ENCODE results near the gene CYTH1.

The CYTH1 gene

GRCh38 chr17:78765821-78766220, 16.3 kb downstream of the CYTH1 start:
- DNase-seq (ENCODE audit: low read depth): no peak
- TF ChIP-seq, protein P1, sequence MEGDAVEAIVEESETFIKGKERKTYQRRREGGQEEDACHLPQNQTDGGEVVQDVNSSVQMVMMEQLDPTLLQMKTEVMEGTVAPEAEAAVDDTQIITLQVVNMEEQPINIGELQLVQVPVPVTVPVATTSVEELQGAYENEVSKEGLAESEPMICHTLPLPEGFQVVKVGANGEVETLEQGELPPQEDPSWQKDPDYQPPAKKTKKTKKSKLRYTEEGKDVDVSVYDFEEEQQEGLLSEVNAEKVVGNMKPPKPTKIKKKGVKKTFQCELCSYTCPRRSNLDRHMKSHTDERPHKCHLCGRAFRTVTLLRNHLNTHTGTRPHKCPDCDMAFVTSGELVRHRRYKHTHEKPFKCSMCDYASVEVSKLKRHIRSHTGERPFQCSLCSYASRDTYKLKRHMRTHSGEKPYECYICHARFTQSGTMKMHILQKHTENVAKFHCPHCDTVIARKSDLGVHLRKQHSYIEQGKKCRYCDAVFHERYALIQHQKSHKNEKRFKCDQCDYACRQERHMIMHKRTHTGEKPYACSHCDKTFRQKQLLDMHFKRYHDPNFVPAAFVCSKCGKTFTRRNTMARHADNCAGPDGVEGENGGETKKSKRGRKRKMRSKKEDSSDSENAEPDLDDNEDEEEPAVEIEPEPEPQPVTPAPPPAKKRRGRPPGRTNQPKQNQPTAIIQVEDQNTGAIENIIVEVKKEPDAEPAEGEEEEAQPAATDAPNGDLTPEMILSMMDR (IDR thresholded peaks at IDR 0.05; ENCODE audit: insufficient read depth, low read depth, low read length, missing control alignments): no peak
- H3K4me3 ChIP-seq (ENCODE audit: low read length): no peak overlapping the region

- TF ChIP-seq, protein P1 (IDR thresholded peaks at IDR 0.05; ENCODE audit: insufficient read depth, low read depth, low read length, missing control alignments): no peak
- no peak for DNase-seq (ENCODE audit: low read depth)
- no peak overlapping the region for H3K4me3 ChIP-seq (ENCODE audit: low read length)
Measured at GRCh38 chr17:78764871-78765270, 17.2 kb downstream of the CYTH1 start.

GRCh38 chr17:78763561-78763960, 18.5 kb downstream of the CYTH1 start:
- no peak for DNase-seq (ENCODE audit: low read depth)
- no peak overlapping the region for H3K4me3 ChIP-seq (ENCODE audit: low read length)
- TF ChIP-seq, protein P1 (IDR thresholded peaks at IDR 0.05; ENCODE audit: insufficient read depth, low read depth, low read length, missing control alignments): no peak

DNA sequence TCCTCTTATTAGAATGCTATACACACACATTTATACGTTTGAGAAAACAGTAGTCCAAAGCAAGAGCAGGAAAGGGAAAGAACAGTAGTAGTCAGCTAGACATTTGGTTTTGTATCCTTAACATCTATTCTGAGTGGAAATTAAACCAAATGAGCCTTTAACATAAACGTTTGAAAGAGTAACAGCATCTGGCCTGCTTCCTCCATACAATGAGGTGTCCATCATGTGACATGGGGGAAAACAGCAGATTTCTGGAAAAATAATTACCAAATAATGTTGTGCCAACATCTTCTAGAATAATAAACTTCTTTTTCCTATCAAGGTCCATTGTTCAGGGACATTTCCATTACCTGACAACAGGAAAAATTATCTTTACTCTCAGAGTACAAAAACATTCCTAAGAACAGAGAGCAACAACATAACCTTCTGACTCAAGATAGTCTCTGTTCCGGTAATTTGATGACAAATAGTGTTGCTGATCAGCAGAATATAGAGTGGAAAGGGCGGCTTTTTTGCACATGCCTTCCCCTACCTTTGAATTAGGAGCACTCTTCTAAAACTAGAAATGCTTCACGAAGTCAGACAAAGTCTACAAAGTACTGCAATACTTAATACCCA, 20.2 kb downstream of the CYTH1 start:
- TF ChIP-seq, protein P1 (IDR thresholded peaks at IDR 0.05; ENCODE audit: insufficient read depth, low read depth, low read length, missing control alignments): no peak
- no peak overlapping the region for H3K4me3 ChIP-seq (ENCODE audit: low read length)
- no peak for DNase-seq (ENCODE audit: low read depth)

DNA sequence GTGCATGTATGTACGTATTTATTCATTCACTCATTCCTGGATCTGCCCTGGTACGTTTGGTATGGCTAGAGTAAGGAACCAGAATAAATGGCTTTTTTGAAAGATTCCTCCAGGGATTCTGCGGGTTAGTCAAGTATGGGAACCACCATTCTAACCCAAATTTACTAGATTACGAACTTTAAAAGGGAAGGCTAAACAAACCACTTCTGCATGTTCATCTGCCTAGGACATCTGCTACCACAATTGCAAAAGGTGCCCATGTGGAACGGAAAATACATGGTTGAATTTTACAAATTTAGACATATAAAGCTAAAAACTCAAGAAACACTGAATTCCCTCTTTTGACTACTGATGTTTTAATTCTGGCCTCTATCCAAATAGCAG, 22.1 kb downstream of the CYTH1 start:
- H3K4me3 ChIP-seq (ENCODE audit: low read length): no peak overlapping the region
- TF ChIP-seq, protein P1 (IDR thresholded peaks at IDR 0.05; ENCODE audit: insufficient read depth, low read depth, low read length, missing control alignments): no peak

DNA sequence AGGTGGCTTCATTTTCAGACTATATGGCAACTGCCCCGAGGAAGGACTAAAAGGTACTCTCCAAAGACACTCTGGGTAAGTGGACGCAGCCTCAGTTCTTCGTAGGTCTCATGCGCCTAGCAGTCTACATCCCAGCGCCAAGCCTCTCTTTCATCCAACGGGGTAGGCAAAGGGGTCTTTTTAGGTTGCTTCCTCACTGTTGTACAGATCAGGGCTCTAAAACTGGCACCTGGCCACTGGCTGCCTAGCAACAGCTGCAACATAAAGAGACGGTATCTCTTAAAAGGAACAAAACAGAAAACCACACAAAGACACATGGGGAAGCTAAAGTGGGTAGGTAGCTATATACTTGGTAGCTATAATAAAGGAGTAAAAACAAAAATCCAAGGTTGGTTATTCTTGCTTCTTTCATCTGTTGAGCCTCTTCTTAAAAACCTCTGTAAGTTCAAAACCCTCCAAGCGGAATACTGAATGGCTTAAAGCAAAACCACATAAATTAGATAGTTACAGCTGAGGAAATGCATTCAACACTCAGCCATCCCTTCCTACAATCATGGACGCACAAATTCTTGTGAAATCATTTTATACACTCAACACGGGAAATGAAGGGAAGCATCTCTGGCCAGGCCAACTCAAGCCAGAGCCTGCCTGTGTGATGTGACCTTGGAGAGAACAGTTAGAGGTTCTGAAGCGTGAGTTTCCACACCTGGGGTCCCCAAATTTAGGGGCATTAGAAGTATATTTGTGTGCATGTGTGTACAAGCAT, 22.7 kb downstream of the CYTH1 start:
- no peak for DNase-seq (ENCODE audit: low read depth)
- TF ChIP-seq, protein P1 (IDR thresholded peaks at IDR 0.05; ENCODE audit: insufficient read depth, low read depth, low read length, missing control alignments): no peak
- H3K4me3 ChIP-seq (ENCODE audit: low read length): no peak overlapping the region

More for the DNA sequence above, 22.1 kb downstream of the CYTH1 start:
- no peak for DNase-seq (ENCODE audit: low read depth)

Measured in epithelial cell of esophagus (primary cell).